ENCODE measurements around the gene SOX1.

Gene SOX1

GRCh38 chr13:112078216-112078615 is 11.3 kb downstream of the SOX1 start:
- H3K27ac ChIP-seq (ENCODE audit: extremely low read depth, low read depth, low read length): no peak overlapping the region
- CTCF ChIA-PET: no interaction called here

More at GRCh38 chr13:112078216-112078615, 11.3 kb downstream of the SOX1 start:
- TF ChIP-seq BCL6B (tag by site-specific recombination; IDR thresholded peaks at IDR 0.05): no peak
- no peak for TF ChIP-seq PATZ1 (tag by site-specific recombination; IDR thresholded peaks at IDR 0.05)
- no peak for TF ChIP-seq ZNF837 (tag by site-specific recombination; IDR thresholded peaks at IDR 0.05)
- no peak for TF ChIP-seq ZNF548 (tag by site-specific recombination; IDR thresholded peaks at IDR 0.05)
- no peak for TF ChIP-seq ZNF529 (tag by site-specific recombination; IDR thresholded peaks at IDR 0.05; ENCODE audit: insufficient replicate concordance)
- TF ChIP-seq ZNF280D (tag by site-specific recombination; IDR thresholded peaks at IDR 0.05): no peak
- TF ChIP-seq PRDM6 (tag by site-specific recombination; IDR thresholded peaks at IDR 0.05): no peak
- no peak for TF ChIP-seq ZNF596 (tag by site-specific recombination; IDR thresholded peaks at IDR 0.05)
- no peak for TF ChIP-seq ZFP37 (tag by site-specific recombination; IDR thresholded peaks at IDR 0.05)
- no peak for TF ChIP-seq ZNF585B (tag by site-specific recombination; IDR thresholded peaks at IDR 0.05)
- no peak for TF ChIP-seq ZNF623 (tag by site-specific recombination; IDR thresholded peaks at IDR 0.05)
- no peak for TF ChIP-seq ZNF16 (tag by site-specific recombination; IDR thresholded peaks at IDR 0.05; ENCODE audit: low read depth)
- TF ChIP-seq ZEB2 (tag by site-specific recombination; IDR thresholded peaks at IDR 0.05): no peak
- no peak for TF ChIP-seq ZNF138 (tag by site-specific recombination; IDR thresholded peaks at IDR 0.05; ENCODE audit: borderline replicate concordance)
- no peak for TF ChIP-seq ZNF830 (tag by site-specific recombination; IDR thresholded peaks at IDR 0.05; ENCODE audit: low read depth)
- TF ChIP-seq ZNF221 (tag by site-specific recombination; IDR thresholded peaks at IDR 0.05; ENCODE audit: borderline replicate concordance): no peak
- TF ChIP-seq ZFP41 (tag by site-specific recombination; IDR thresholded peaks at IDR 0.05; ENCODE audit: borderline replicate concordance): no peak
- TF ChIP-seq ZNF473 (tag by site-specific recombination; IDR thresholded peaks at IDR 0.05): no peak
- no peak for TF ChIP-seq ZFP69B (tag by site-specific recombination; IDR thresholded peaks at IDR 0.05)
- TF ChIP-seq ZBTB8A (tag by site-specific recombination; IDR thresholded peaks at IDR 0.05): no peak
- POLR2A ChIA-PET: no interaction called here
- no peak overlapping the region for H3K4me3 ChIP-seq (ENCODE audit: low read depth, low read length)
- no peaks in the 10 kb centered on the region; the same call in 1 of the 2 replicates for H3K4me1 ChIP-seq (ENCODE audit: control insufficient read depth, insufficient read depth, low read length)
- H3K36me3 ChIP-seq (ENCODE audit: control insufficient read depth in 2 of 2, insufficient read depth in 1 of 2, low read length in 2 of 2): no peaks in the 10 kb centered on the region
- H3K9me3 ChIP-seq (ENCODE audit: control insufficient read depth, insufficient read depth, low read depth, low read length): no peaks in the 10 kb centered on the region
